Ovary (tissue), 10 donors: ENCODE measurements around the gene RANBP1. TPM values are rescaled to one million over a fixed set of nuclear protein-coding genes. Genes with fewer than 3 reads are reported as not detected.
"Not testable (repeated sequence)": the region's sequence is repeated elsewhere in the genome, so short reads cannot be mapped to it uniquely, and the experiment has no call there.

Experiments
- DNase-seq, 5 donors: peaks; one replicate each; pipeline ENCODE4 v3.0.0-alpha.2; 2019 to 2020
- H3K27ac ChIP-seq, 2 donors: fragments of 200-600 bp; one replicate each; pipeline versions ENCODE4 v1.5.1 to v1.8.0; 2019 to 2022
- H3K27me3 ChIP-seq: fragments of 200-600 bp; one replicate; pipeline ENCODE4 v1.8.0; 2022
- H3K36me3 ChIP-seq: fragments of 200-600 bp; sonication (generic); one replicate; pipeline ENCODE4 v1.5.1; 2019
- H3K4me1 ChIP-seq: one replicate; pipeline ENCODE4 v1.8.1; 2013; ENCODE audit warnings: mild to moderate bottlenecking, moderate library complexity; ENCODE audit not compliant: insufficient read depth
- H3K4me3 ChIP-seq: fragments of 200-600 bp; sonication (generic); one replicate; pipeline ENCODE4 v1.5.1; 2017
- H3K9me3 ChIP-seq, 2 donors: fragments of 200-600 bp in 1 of 2; sonication (generic) in 1 of 2; one replicate each; pipeline versions ENCODE4 v1.5.1 to v1.8.1; 2013 to 2019; ENCODE audit warnings: mild to moderate bottlenecking in 1 of 2, moderate library complexity in 1 of 2
- EP300 ChIP-seq: sonication (generic); formaldehyde crosslinking; IDR thresholded peaks from one replicate; pipeline ENCODE4 v1.6.1; 2017; ENCODE audit warnings: antibody characterized with exemption
- POLR2A ChIP-seq: fragments of 450-650 bp; IDR thresholded peaks from one replicate; pipeline ENCODE4 v1.6.1; 2017; ENCODE audit warnings: antibody characterized with exemption, mild to moderate bottlenecking, moderate library complexity
- WGBS, 3 donors: extraction: QIAGEN DNeasy Blood & Tissue Kit in 1 of 3; methylation state at CpG; one replicate each; pipeline versions ENCODE4 v1.1.5 to v1.1.7; 2013 to 2017; 5-methylcytosine and 5-hydroxymethylcytosine counted together
- intact Hi-C, 4 donors: fragments of 100-400 bp; cut with DNase I; formaldehyde crosslinking; loops; one replicate each; pipeline versions ENCODE4 v1.11.0 to v1.15.1; 2022 to 2023
- long read RNA-seq, 3 donors: library from polyadenylated mRNA in 2 of 3; unstranded in 2 of 3; transcript quantifications; one replicate each; pipeline ENCODE4 v2.0.0 and lab custom pipeline, GENCODE V29; 2021 to 2026
- polyA plus RNA-seq, 2 donors: library from polyadenylated mRNA; stranded (reverse); fragments of 200-250 nt in 1 of 2; fragments of 350-450 nt in 1 of 2; fragmentation: Illumina TruSeq in 1 of 2; extraction: RNeasy Lipid Tissue Mini Kit (QIAGEN cat#74804) in 1 of 2; gene quantifications; one replicate each; pipeline ENCODE4 v1.2.3, GENCODE V29; 2013 to 2014
- total RNA-seq, 7 donors: library from RNA; depleted of rRNA in 2 of 7; stranded (reverse); fragments of >200 nt in 2 of 7; fragmentation: NEBNext Ultra II Directional in 3 of 7; extraction: Animal tissue kit (Norgen Biotek cat#: 25700) in 3 of 7; gene quantifications; one replicate each; pipeline versions ENCODE4 v1.1.0 to v1.2.4, GENCODE V29; 2016 to 2023
- TF ChIP-seq, protein P1 (sequence below), 3 donors: fragments of 450-650 bp in 2 of 3; fragments of 200-600 bp in 1 of 3; IDR thresholded peaks; one replicate each; pipeline versions ENCODE4 v1.5.1 to v1.8.0; 2016 to 2022; ENCODE audit warnings: antibody characterized with exemption in 3 of 3, mild to moderate bottlenecking in 1 of 3
- donor health status: DM: no; HTN: no; CAD: no; lungs with moderate emphysema.
- donor health status: DM: no; HTN: no; CAD: no.
- donor health status: Bipolar disorder and iron deficiency.
- donor health status: DM: yes; HTN: yes; CAD: no.
- donor health status: DM: no; HTN: no; CAD: no.
- donor health status: DM: yes; HTN: yes; CAD: no.

Gene RANBP1
- 100 to 1,000 TPM in 2 of 7 donors, 10 to 100 TPM in 5; 62.8 to 198 (median 82.8) TPM for total RNA-seq
- 10 to 100 TPM; 79.9 to 80.2 TPM for polyA plus RNA-seq
- long read RNA-seq, donor 1, transcript RANBP1-202 (6 exons, 1,132 nt) = minor isoform, 25 of 131 reads
- long read RNA-seq, donor 1, transcript RANBP1-201 (6 exons, 837 nt) = major isoform, 53 of 131 reads
- long read RNA-seq, donor 1, partial matches to known transcripts = 44 of 131 reads
- long read RNA-seq, donor 1, other reads (novel, unspliced or antisense) = 6 of 131 reads
- long read RNA-seq, donor 2, transcript RANBP1-201 (6 exons, 837 nt) = major isoform, 102 of 169 reads
- long read RNA-seq, donor 2, transcript RANBP1-202 (6 exons, 1,132 nt) = minor isoform, 57 of 169 reads
- long read RNA-seq, donor 2, transcript RANBP1-214 (3 exons, 699 nt) = minor isoform, 5 of 169 reads
- long read RNA-seq, donor 2, partial matches to known transcripts = 0 of 169 reads
- long read RNA-seq, donor 2, other reads (novel, unspliced or antisense) = 0 of 169 reads
- long read RNA-seq, donor 3, transcript RANBP1-202 (6 exons, 1,132 nt) = minor isoform, 46 of 122 reads
- long read RNA-seq, donor 3, transcript RANBP1-201 (6 exons, 837 nt) = major isoform, 68 of 122 reads
- long read RNA-seq, donor 3, partial matches to known transcripts = 6 of 122 reads
- long read RNA-seq, donor 3, other reads (novel, unspliced or antisense) = 2 of 122 reads

DNA sequence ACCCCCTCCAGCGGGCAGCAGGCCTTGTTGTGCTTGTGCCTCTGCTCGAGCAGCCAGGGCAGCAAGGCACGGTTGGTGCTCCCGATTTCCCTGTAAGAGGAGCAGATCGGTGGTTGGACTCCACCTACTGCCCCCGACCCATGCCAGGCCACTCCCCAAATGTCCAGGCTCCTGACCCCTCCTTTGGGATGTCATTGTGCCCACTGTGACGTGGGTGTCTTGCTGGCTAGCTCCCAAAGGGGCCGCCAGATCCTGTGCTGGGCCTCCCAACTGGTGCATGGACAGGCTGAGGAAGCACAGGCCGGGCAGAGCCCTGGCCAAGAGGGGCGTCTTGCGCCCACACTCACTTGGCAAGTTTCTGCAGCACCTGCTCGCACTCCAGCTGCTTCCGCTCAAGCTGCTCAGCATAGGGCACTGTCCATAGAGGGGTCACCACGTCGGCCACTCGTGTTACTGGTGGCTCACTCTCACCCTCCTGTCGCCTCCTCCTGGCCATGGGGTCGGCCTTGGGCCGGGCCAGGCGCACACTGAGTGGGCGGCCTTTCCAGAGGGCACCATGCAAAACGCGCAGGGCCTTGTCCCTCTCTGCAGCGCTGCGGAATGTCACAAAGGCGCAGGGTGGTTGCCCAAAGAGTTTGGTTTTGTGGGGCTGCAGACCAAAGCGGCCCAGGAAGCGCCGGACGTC is at the start of gene RANBP1:
Gene RANBP1 (plus strand): TSS at position 414 of the 685 bp plus-strand sequence. CDS start 81 bp downstream, at position 495.
- intact Hi-C loops = loop anchor here in 1 of 4 donors (10.0 kb wide), 1 partner anchor 151 kb away; no protein-coding TSS in a partner anchor
- Histone ChIP-seq H3K27me3 (no peaks in the 10 kb centered on the region), H3K27ac (peak within 1 kb of the TSS; percentile 66 to 75), H3K36me3 (peaks cover 2% of the 10 kb centered on the region), H3K4me3 (peak within 1 kb of the TSS; percentile 81), H3K4me1 (peaks cover 10% of the 10 kb centered on the region), H3K9me3 (no peaks in the 10 kb centered on the region)
- TF ChIP-seq, protein P1, sequence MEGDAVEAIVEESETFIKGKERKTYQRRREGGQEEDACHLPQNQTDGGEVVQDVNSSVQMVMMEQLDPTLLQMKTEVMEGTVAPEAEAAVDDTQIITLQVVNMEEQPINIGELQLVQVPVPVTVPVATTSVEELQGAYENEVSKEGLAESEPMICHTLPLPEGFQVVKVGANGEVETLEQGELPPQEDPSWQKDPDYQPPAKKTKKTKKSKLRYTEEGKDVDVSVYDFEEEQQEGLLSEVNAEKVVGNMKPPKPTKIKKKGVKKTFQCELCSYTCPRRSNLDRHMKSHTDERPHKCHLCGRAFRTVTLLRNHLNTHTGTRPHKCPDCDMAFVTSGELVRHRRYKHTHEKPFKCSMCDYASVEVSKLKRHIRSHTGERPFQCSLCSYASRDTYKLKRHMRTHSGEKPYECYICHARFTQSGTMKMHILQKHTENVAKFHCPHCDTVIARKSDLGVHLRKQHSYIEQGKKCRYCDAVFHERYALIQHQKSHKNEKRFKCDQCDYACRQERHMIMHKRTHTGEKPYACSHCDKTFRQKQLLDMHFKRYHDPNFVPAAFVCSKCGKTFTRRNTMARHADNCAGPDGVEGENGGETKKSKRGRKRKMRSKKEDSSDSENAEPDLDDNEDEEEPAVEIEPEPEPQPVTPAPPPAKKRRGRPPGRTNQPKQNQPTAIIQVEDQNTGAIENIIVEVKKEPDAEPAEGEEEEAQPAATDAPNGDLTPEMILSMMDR (IDR thresholded peaks at IDR 0.05) = no peak
- TF ChIP-seq POLR2A (no peak), EP300 (no peak)
- DNase-seq = peak in 1 of 5 donors; percentile 48
- WGBS, 3 donors = 53 to 68% (median 60%) methylated on average over 24 to 30 of the region's 30 CpGs

GRCh38 chr22:20066617-20067383 is 49.1 kb upstream of the RANBP1 start:
- whole genome bisulfite sequencing, 3 donors = 88 to 93% (median 92%) methylated on average over 11 of the region's 11 CpGs
- intact Hi-C loops = no loop called here
- Histone ChIP-seq H3K4me3 (no peak overlapping the region), H3K36me3 (no peaks in the 10 kb centered on the region), H3K27me3 (no peaks in the 10 kb centered on the region), H3K9me3 (no peaks in the 10 kb centered on the region), H3K4me1 (no peaks in the 10 kb centered on the region), H3K27ac (no peak overlapping the region)
- TF ChIP-seq POLR2A (no peak), EP300 (no peak)
- TF ChIP-seq, protein P1 (IDR thresholded peaks at IDR 0.05) = no peak
- DNase-seq = no peak

- H3K27me3 ChIP-seq, DNase-seq, intact Hi-C loops, H3K9me3 ChIP-seq, H3K4me1 ChIP-seq, H3K36me3 ChIP-seq, H3K27ac ChIP-seq, H3K4me3 ChIP-seq: not testable (repeated sequence)
- 86 to 99% (median 96%) methylated on average over 3 of the region's 3 CpGs for WGBS, 3 donors
Observed at GRCh38 chr22:20067384-20067682, 48.6 kb upstream of the RANBP1 start.

DNA sequence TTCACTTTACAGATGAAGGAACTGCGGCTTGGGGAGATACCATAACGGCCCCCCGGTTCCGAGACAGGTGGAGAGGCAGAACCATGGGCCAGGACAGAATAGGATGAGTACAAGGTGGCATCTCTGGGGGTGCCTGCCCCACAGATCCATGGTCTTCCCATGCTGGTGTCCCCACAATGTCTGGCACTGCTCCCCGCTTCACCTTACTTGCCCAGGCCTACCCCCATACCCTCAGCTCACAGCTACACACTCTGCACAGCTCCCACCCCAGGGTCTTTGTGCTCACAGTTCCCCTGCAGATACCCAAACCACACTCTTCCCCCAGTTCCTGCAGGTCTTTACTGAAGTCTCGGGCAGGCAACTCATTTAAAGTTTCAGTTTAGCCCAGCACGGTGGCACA is 47.3 kb upstream of the RANBP1 start:
- Histone ChIP-seq H3K27me3 (no peaks in the 10 kb centered on the region), H3K9me3 (no peaks in the 10 kb centered on the region), H3K27ac (no peak overlapping the region), H3K4me1 (no peaks in the 10 kb centered on the region), H3K4me3 (no peak overlapping the region), H3K36me3 (no peaks in the 10 kb centered on the region)
- TF ChIP-seq POLR2A (no peak), EP300 (no peak)
- TF ChIP-seq, protein P1 (IDR thresholded peaks at IDR 0.05) = no peak
- 90 to 92% (median 91%) methylated on average over 7 of the region's 7 CpGs for WGBS, 3 donors
- DNase-seq = no peak
- intact Hi-C loops = no loop called here
